Ovary (tissue), 9 donors: ENCODE data around the gene OSM. TPM values are rescaled to one million over a fixed set of nuclear protein-coding genes. Genes with fewer than 3 reads are reported as not detected.

Experiments used
- DNase-seq, 5 donors: peaks; one replicate each; pipeline ENCODE4 v3.0.0-alpha.2; 2019 to 2020
- H3K27ac ChIP-seq, 2 donors: fragments of 200-600 bp; one replicate each; pipeline versions ENCODE4 v1.5.1 to v1.8.0; 2019 to 2022
- H3K27me3 ChIP-seq: fragments of 200-600 bp; one replicate; pipeline ENCODE4 v1.8.0; 2022
- H3K36me3 ChIP-seq: fragments of 200-600 bp; sonication (generic); one replicate; pipeline ENCODE4 v1.5.1; 2019
- H3K4me1 ChIP-seq: one replicate; pipeline ENCODE4 v1.8.1; 2013; ENCODE audit warnings: mild to moderate bottlenecking, moderate library complexity; ENCODE audit not compliant: insufficient read depth
- H3K4me3 ChIP-seq: fragments of 200-600 bp; sonication (generic); one replicate; pipeline ENCODE4 v1.5.1; 2017
- H3K9me3 ChIP-seq, 2 donors: fragments of 200-600 bp in 1 of 2; sonication (generic) in 1 of 2; one replicate each; pipeline versions ENCODE4 v1.5.1 to v1.8.1; 2013 to 2019; ENCODE audit warnings: mild to moderate bottlenecking in 1 of 2, moderate library complexity in 1 of 2
- CTCF ChIP-seq, 3 donors: fragments of 450-650 bp in 2 of 3; fragments of 200-600 bp in 1 of 3; IDR thresholded peaks; one replicate each; pipeline versions ENCODE4 v1.5.1 to v1.8.0; 2016 to 2022; ENCODE audit warnings: antibody characterized with exemption in 3 of 3, mild to moderate bottlenecking in 1 of 3
- EP300 ChIP-seq: sonication (generic); formaldehyde crosslinking; IDR thresholded peaks from one replicate; pipeline ENCODE4 v1.6.1; 2017; ENCODE audit warnings: antibody characterized with exemption
- POLR2A ChIP-seq: fragments of 450-650 bp; IDR thresholded peaks from one replicate; pipeline ENCODE4 v1.6.1; 2017; ENCODE audit warnings: antibody characterized with exemption, mild to moderate bottlenecking, moderate library complexity
- WGBS, 3 donors: extraction: QIAGEN DNeasy Blood & Tissue Kit in 1 of 3; methylation state at CpG; one replicate each; pipeline versions ENCODE4 v1.1.5 to v1.1.7; 2013 to 2017; 5-methylcytosine and 5-hydroxymethylcytosine counted together
- intact Hi-C, 4 donors: fragments of 100-400 bp; cut with DNase I; formaldehyde crosslinking; loops; one replicate each; pipeline versions ENCODE4 v1.11.0 to v1.15.1; 2022 to 2023
- polyA plus RNA-seq, 2 donors: library from polyadenylated mRNA; stranded (reverse); fragments of 200-250 nt in 1 of 2; fragments of 350-450 nt in 1 of 2; fragmentation: Illumina TruSeq in 1 of 2; extraction: RNeasy Lipid Tissue Mini Kit (QIAGEN cat#74804) in 1 of 2; gene quantifications; one replicate each; pipeline ENCODE4 v1.2.3, GENCODE V29; 2013 to 2014
- total RNA-seq, 7 donors: library from RNA; depleted of rRNA in 2 of 7; stranded (reverse); fragments of >200 nt in 2 of 7; fragmentation: NEBNext Ultra II Directional in 3 of 7; extraction: Animal tissue kit (Norgen Biotek cat#: 25700) in 3 of 7; gene quantifications; one replicate each; pipeline versions ENCODE4 v1.1.0 to v1.2.4, GENCODE V29; 2016 to 2023
- donor health status: DM: no; HTN: no; CAD: no; lungs with moderate emphysema.
- donor health status: DM: no; HTN: no; CAD: no.
- donor health status: Bipolar disorder and iron deficiency.
- donor health status: DM: yes; HTN: yes; CAD: no.
- donor health status: DM: no; HTN: no; CAD: no.
- donor health status: DM: yes; HTN: yes; CAD: no.

The OSM gene
- total and polyA plus RNA-seq, 9 donors: 0.46 to 4.5 (median 1.2) TPM; not detected in 2

GRCh38 chr22:30214703-30215407 is 51.8 kb downstream of the OSM start:
- intact Hi-C loops: no loop called here
- no peak for DNase-seq
- Histone ChIP-seq H3K27me3 (no peaks in the 10 kb centered on the region), H3K36me3 (no peaks in the 10 kb centered on the region), H3K27ac (no peak overlapping the region), H3K4me3 (no peak overlapping the region), H3K9me3 (no peaks in the 10 kb centered on the region), H3K4me1 (no peaks in the 10 kb centered on the region)
- 66 to 76% (median 74%) methylated on average over 12 of the region's 12 CpGs for WGBS, 3 donors
- TF ChIP-seq CTCF (IDR thresholded peaks at IDR 0.05): no peak
- TF ChIP-seq POLR2A: no peak
- no peak for TF ChIP-seq EP300

- no peak for DNase-seq
- intact Hi-C loops: no loop called here
- no peaks in the 10 kb centered on the region for H3K36me3 ChIP-seq
- no peak overlapping the region for H3K27ac ChIP-seq
- no peaks in the 10 kb centered on the region for H3K27me3 ChIP-seq
- H3K9me3 ChIP-seq: no peaks in the 10 kb centered on the region
- WGBS, 3 donors: 39 to 43% (median 40%) methylated on average over 8 of the region's 8 CpGs
- H3K4me3 ChIP-seq: no peak overlapping the region
- H3K4me1 ChIP-seq: peaks cover 7% of the 10 kb centered on the region
- TF ChIP-seq POLR2A: no peak
These were observed 53.6 kb downstream of the OSM start for GRCh38 chr22:30212996-30213441.

Other genes with a start within 250 kb of the OSM start
- not detected for gene HORMAD2, start 186.4 kb downstream of the OSM start, total RNA-seq
- gene HORMAD2, start 186.4 kb downstream of the OSM start, polyA plus RNA-seq: not detected
- 1 to 10 TPM in 5 of 7 donors, under 1 TPM in 2; 0.35 to 8.3 (median 1.9) TPM for gene LIF, start 20.1 kb downstream of the OSM start, total RNA-seq
- gene LIF, start 20.1 kb downstream of the OSM start, polyA plus RNA-seq: 1 to 10 TPM; 1.1 to 3.1 TPM
- gene CASTOR1, start 22.7 kb upstream of the OSM start, total RNA-seq: 10 to 100 TPM; 11.0 to 31.2 (median 20.6) TPM
- 10 to 100 TPM in 1 of 2 donors, 1 to 10 TPM in 1; 3.1 to 22.0 TPM for gene CASTOR1, start 22.7 kb upstream of the OSM start, polyA plus RNA-seq
- gene TBC1D10A, start 60.1 kb upstream of the OSM start, total RNA-seq: 10 to 100 TPM; 19.6 to 39.3 (median 30.7) TPM
- 10 to 100 TPM in 1 of 2 donors, 1 to 10 TPM in 1; 6.1 to 28.1 TPM for gene TBC1D10A, start 60.1 kb upstream of the OSM start, polyA plus RNA-seq
- gene SF3A1, start 90.0 kb upstream of the OSM start, total RNA-seq: 100 to 1,000 TPM in 5 of 7 donors, 10 to 100 TPM in 2; 36.4 to 211 (median 176) TPM
- gene SF3A1, start 90.0 kb upstream of the OSM start, polyA plus RNA-seq: 10 to 100 TPM; 42.3 to 80.8 TPM
- gene CCDC157, start 90.2 kb upstream of the OSM start, total RNA-seq: 10 to 100 TPM in 1 of 7 donors, 1 to 10 TPM in 6; 2.0 to 28.0 (median 2.7) TPM
- gene CCDC157, start 90.2 kb upstream of the OSM start, polyA plus RNA-seq: 1 to 10 TPM in 1 of 2 donors, under 1 TPM in 1; 0.60 to 1.8 TPM
- 10 to 100 TPM in 5 of 7 donors, 1 to 10 TPM in 2; 6.1 to 26.1 (median 15.4) TPM for gene RNF215, start 120.6 kb upstream of the OSM start, total RNA-seq
- 10 to 100 TPM in 1 of 2 donors, 1 to 10 TPM in 1; 2.9 to 13.6 TPM for gene RNF215, start 120.6 kb upstream of the OSM start, polyA plus RNA-seq
- 10 to 100 TPM in 3 of 7 donors, 1 to 10 TPM in 4; 3.0 to 14.3 (median 9.0) TPM for gene SEC14L2, start 130.2 kb upstream of the OSM start, total RNA-seq
- gene SEC14L2, start 130.2 kb upstream of the OSM start, polyA plus RNA-seq: 1 to 10 TPM; 2.5 to 8.2 TPM
- 10 to 100 TPM in 1 of 7 donors, 1 to 10 TPM in 6; 1.7 to 10.9 (median 7.1) TPM for gene MTFP1, start 158.9 kb upstream of the OSM start, total RNA-seq
- gene MTFP1, start 158.9 kb upstream of the OSM start, polyA plus RNA-seq: 1 to 10 TPM; 3.8 to 4.0 TPM
- gene SEC14L3, start 205.2 kb upstream of the OSM start, total RNA-seq: not detected
- not detected for gene SEC14L3, start 205.2 kb upstream of the OSM start, polyA plus RNA-seq
- under 1 TPM in 5 of 7 donors, not detected in 2; 0.12 to 0.32 (median 0.23) TPM for gene SEC14L4, start 238.8 kb upstream of the OSM start, total RNA-seq
- under 1 TPM; 0.15 to 0.19 TPM for gene SEC14L4, start 238.8 kb upstream of the OSM start, polyA plus RNA-seq